SJSA1 (cell line): ENCODE results near the gene ZNF445. TPM values are rescaled to one million over a fixed set of nuclear protein-coding genes. Genes with fewer than 3 reads are reported as not detected.
"Not testable (repeated sequence)": the region's sequence is repeated elsewhere in the genome, so short reads cannot be mapped to it uniquely, and the experiment has no call there.

Experiments used
- DNase-seq, 2 experiments: peaks; one replicate each; pipeline ENCODE4 v3.0.0-alpha.2; 2015 to 2020; ENCODE audit warnings: low spot score in 2 of 2, low read depth in 1 of 2
- H3K27ac ChIP-seq: fragments of 250-450 bp; sonication (Bioruptor Pico); 2 replicates; pipeline ENCODE4 v1.5.1; 2020; ENCODE audit warnings: mild to moderate bottlenecking, moderate library complexity
- H3K27me3 ChIP-seq: fragments of 250-450 bp; sonication (Bioruptor Pico); replicated peaks from 2 replicates; pipeline ENCODE4 v1.5.1; 2020; ENCODE audit warnings: mild to moderate bottlenecking, moderate library complexity
- H3K36me3 ChIP-seq: fragments of 250-450 bp; sonication (Bioruptor Pico); 2 replicates; pipeline ENCODE4 v1.5.1; 2020; ENCODE audit warnings: mild to moderate bottlenecking
- H3K4me1 ChIP-seq: fragments of 250-450 bp; sonication (Bioruptor Pico); replicated peaks from 2 replicates; pipeline ENCODE4 v1.6.1; 2021; ENCODE audit warnings: mild to moderate bottlenecking
- H3K4me3 ChIP-seq: fragments of 250-450 bp; sonication (Bioruptor Pico); 2 replicates; pipeline ENCODE4 v1.5.1; 2020; ENCODE audit warnings: mild to moderate bottlenecking
- H3K9me3 ChIP-seq: fragments of 250-450 bp; sonication (Bioruptor Pico); replicated peaks from 2 replicates; pipeline ENCODE4 v1.5.1; 2020; ENCODE audit warnings: mild to moderate bottlenecking
- total RNA-seq: library from RNA; depleted of rRNA; stranded (reverse); fragments of >200 nt; shearing (Covaris generic); gene quantifications from 2 replicates; pipeline ENCODE4 v1.2.3, GENCODE V29; 2014; rRNA removed

The ZNF445 gene
- 3.7 and 5.8 TPM in 2 replicates for total RNA-seq

DNA sequence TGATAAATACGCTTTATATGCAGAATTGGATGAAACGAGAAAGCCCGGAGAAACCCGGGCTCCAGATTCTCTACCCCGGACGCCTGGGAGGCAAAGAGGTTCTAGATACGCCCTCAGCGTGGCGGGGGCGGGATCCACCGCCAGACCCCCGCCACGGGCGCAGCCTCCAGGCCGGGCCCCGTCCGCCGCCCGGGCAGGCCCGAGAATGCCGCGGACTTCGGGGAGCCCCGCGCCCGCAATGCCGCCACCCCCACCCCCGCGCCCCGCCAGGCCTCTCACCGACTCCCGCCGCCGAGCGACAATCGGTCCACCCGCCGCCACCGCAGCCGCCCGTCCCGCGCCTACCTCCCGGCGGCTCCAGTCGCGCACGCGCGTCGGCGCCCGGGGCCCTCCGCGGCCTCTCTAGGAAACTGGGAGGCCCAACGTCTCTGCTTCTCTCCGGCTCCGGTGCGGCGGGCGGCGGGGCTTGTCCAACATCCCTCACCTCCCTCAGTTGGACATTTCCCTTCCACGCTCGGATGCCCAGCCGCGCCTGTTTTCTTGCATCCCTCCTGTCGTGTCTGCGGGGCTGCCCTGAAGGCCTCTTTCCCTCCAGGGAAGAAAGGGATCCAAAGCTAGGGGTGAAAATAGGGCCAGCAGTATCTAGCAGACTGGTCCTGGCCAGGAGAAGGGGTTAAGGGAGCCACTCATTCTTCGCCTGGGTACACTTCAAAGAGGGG is at the start of gene ZNF445:
TSS of gene ZNF445 (minus strand) at position 359 of the 719 bp plus-strand sequence. CDS start 22,121 bp downstream, outside the sequence.
- peak; percentile 64 to 73 for DNase-seq
- H3K36me3 ChIP-seq: no peaks in the 10 kb centered on the region
- H3K27ac ChIP-seq: peak within 1 kb of the TSS; percentile 43

DNA sequence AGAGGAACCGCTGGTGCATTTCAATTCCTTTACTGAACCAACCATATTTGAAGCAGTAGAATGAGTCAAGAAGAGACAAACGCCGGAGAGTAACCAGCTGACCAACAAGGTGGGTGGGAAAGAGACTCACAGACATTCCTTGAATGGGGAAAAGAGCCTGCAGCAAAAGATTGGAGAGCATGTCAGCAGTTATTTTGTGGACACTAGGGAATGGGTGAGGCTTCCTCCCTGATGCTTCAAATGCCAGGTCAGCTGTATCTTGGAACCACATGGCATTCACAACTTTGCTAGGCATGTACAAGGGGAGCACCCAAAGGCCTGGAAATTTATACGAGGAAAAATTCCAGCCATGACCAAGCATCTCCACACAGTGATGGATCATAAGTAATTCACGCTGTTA is 47.6 kb upstream of the ZNF445 start:
- DNase-seq: no peak
- Histone ChIP-seq H3K4me1 (0 out of 2 replicates have a peak, but pooled peaks cover 3% of the 10 kb centered on the region), H3K27me3 (no peaks in the 10 kb centered on the region), H3K4me3 (no peak overlapping the region), H3K36me3 (no peaks in the 10 kb centered on the region), H3K27ac (no peak overlapping the region), H3K9me3 (no peaks in the 10 kb centered on the region)

More for the DNA sequence above, at the start of gene ZNF445:
- Histone ChIP-seq H3K4me1 (peaks cover 10% of the 10 kb centered on the region), H3K27me3 (no peaks in the 10 kb centered on the region), H3K9me3 (no peaks in the 10 kb centered on the region), H3K4me3 (peak within 1 kb of the TSS; percentile 59)

DNA sequence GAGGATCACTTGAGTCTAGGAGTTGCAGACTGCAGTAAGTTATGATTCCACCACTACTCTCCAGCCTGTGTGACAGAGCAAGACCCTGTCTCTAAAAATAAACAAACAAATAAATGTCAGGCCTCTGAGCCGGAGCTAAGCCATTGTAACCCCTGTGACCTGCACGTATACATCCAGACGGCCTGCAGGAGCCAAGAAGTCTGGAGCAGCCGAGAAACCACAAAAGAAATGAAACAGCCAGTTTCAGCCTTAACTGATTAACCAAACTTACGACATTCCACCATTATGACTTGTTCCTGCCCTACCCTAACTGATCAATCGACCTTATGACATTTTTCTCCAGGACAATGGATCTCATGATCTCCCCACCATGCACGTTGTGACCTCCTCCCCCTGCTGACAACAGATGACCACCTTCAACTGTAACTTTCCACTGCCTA is 45.0 kb upstream of the ZNF445 start:
- DNase-seq: no peak
- H3K36me3 ChIP-seq: no peaks in the 10 kb centered on the region
- no peak overlapping the region for H3K4me3 ChIP-seq
- H3K4me1 ChIP-seq: 0 out of 2 replicates have a peak, but pooled peaks cover 3% of the 10 kb centered on the region
- H3K9me3 ChIP-seq: no peaks in the 10 kb centered on the region
- no peak overlapping the region for H3K27ac ChIP-seq
- H3K27me3 ChIP-seq: no peaks in the 10 kb centered on the region

DNA sequence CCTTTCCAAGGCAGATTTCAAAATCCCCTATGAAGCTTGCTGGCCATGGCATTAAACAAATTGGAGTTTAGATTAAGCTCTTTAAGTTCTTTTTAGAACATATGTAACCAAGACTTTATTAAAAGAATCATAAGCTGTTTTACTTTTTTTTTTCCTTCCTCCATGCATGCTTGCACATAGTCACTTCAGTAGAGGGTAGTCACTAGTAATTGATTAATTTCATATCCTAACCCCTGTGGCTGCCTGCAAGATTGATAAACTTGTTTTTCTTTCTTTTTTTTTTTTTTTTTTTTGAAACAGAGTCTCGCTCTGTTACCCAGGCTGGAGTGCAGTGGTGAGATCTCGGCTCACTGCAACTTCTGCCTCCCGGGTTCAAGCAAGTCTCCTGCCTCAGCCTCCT is 44.3 kb upstream of the ZNF445 start:
- no peak for DNase-seq
- Histone ChIP-seq H3K4me1 (0 out of 2 replicates have a peak, but pooled peaks cover 3% of the 10 kb centered on the region), H3K27me3 (no peaks in the 10 kb centered on the region), H3K4me3 (no peak overlapping the region), H3K27ac (no peak overlapping the region), H3K36me3 (no peaks in the 10 kb centered on the region), H3K9me3 (no peaks in the 10 kb centered on the region)

DNA sequence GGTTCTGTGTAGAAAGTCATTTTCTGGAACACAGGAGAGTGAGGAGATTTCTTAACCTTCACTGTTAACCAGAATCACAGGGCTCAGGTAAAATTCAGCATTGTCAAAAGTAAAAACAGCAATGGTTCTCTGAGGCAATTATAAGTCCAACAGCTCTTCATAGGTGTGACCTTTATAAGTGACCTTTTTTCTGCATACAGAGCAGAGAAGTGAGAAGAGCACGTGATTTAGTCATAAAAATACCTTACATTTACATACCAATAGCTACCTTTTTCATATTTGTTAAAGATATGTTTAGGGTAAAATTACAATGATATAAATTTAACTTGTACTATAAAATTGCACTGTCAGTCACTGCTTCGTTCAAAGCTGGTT is 41.3 kb upstream of the ZNF445 start:
- no peaks in the 10 kb centered on the region for H3K36me3 ChIP-seq
- H3K4me3 ChIP-seq: no peak overlapping the region
- H3K27me3 ChIP-seq: no peaks in the 10 kb centered on the region
- H3K4me1 ChIP-seq: 0 out of 2 replicates have a peak, but pooled peaks cover 3% of the 10 kb centered on the region
- no peak for DNase-seq
- H3K9me3 ChIP-seq: no peaks in the 10 kb centered on the region
- H3K27ac ChIP-seq: no peak overlapping the region

DNA sequence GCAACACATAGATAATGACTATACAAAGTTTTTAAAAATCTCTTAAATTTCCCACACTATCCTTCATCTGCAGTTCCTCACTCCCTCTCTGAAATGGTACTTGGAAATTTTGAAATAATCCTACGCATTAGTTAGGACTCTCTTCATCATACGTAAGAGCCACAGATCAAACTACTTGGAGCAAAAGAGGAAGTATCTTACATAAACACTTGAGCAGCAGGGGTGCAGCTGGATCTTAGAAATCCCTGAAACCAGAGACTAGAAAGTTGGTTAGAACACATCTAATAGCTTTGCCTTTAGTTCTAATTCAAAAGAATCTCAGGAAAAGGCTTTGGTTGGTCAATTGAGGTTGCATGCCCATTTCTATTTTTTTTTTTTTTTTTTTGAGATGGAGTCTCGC is 38.8 kb upstream of the ZNF445 start:
- Histone ChIP-seq H3K4me1 (peaks cover 6% of the 10 kb centered on the region), H3K36me3 (no peaks in the 10 kb centered on the region), H3K27ac (no peak overlapping the region), H3K9me3 (no peaks in the 10 kb centered on the region), H3K27me3 (no peaks in the 10 kb centered on the region), H3K4me3 (no peak overlapping the region)
- DNase-seq: no peak

DNA sequence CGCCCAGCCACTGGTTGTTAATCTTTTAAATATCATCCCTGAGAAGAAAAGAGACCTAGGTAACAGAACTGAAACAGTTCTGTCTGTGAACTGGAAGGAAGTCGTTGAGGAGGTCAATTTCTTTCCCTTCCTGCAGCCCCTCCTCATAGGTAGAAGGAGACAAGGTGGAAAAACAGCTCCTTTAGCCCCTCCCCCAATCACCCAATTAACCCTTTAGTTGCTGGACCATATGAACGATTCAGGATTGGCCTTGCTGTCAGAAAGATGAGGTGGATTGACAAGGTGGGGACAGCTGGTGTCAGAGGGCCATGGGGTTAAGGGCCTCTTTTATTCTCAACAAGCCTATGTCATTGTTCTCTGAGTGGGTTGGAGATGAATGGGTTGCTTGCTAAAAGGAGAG is 36.0 kb upstream of the ZNF445 start:
- DNase-seq: no peak
- Histone ChIP-seq H3K36me3 (no peaks in the 10 kb centered on the region; the same call in 1 of the 2 replicates), H3K4me1 (peaks cover 8% of the 10 kb centered on the region), H3K27me3 (no peaks in the 10 kb centered on the region), H3K9me3 (no peaks in the 10 kb centered on the region), H3K27ac (no peak overlapping the region), H3K4me3 (no peak overlapping the region)

DNA sequence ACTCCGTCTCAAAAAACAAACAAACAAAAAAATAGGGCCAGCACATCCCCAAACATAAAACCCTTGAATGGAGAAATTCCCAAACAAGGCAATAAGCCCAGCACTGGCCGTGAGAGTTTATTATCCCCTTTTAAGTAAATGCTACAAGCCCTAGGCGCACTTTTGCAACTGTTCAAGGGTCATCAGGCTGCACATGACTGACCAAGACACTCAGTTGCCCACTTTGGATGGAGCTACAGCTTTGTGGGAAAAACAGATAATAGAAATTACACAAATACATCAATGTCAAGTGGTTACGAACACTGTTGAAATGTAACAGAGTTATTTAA is 33.7 kb upstream of the ZNF445 start:
- Histone ChIP-seq H3K27me3 (no peaks in the 10 kb centered on the region), H3K36me3 (no peaks in the 10 kb centered on the region; the same call in 1 of the 2 replicates), H3K27ac (0 out of 2 replicates have a peak overlapping the region, but pooled peaks have one; percentile 49), H3K9me3 (no peaks in the 10 kb centered on the region), H3K4me1 (peaks cover 8% of the 10 kb centered on the region), H3K4me3 (peak overlapping the region; percentile 87)
- no peak for DNase-seq

DNA sequence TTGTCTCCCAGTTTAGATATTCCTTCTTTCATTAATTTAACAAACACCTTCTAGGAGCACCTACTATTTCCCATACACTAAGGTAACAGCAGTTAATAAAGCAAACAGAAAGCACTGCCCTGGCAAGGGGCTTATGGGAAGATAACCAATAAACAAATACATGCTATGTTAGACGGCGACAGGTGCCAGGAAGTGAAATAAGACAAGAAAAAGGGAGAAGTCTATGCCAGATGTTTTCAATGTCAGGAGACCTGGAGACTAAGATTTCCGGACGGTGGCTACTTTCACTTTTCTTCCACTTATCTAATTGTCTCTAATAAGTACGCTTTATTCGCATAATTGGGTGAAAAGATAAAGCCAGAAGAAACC is 32.5 kb upstream of the ZNF445 start:
- Histone ChIP-seq H3K36me3 (no peaks in the 10 kb centered on the region; the same call in 1 of the 2 replicates), H3K9me3 (no peaks in the 10 kb centered on the region)

DNA sequence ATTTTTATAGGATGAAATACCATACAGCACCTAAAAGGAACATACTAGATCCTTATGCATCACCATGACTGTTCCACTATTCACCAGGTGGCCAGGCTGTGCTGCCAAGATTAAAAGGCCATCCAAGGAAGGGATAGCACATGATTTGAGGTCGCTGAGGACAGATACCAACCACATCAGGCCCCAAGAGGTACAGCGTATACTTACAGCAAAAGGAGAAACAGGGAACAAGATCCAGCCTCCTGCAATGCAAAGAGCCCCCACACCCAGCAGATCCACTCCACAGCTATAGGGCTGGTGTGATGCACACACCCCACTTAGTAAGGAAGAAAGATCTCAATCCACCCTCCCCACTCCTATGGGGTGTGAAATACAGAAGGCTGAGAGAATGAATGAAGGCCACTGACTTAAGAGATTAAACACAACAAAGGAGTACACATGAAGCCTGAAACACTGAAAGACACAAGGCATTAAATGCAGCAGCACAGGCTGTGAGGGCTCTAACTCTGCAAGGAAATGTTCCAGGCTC is 32.0 kb upstream of the ZNF445 start:
- Histone ChIP-seq H3K27ac (no peak overlapping the region), H3K4me3 (peak overlapping the region; percentile 87), H3K4me1 (peaks cover 8% of the 10 kb centered on the region), H3K9me3 (no peaks in the 10 kb centered on the region), H3K36me3 (no peaks in the 10 kb centered on the region; the same call in 1 of the 2 replicates), H3K27me3 (no peaks in the 10 kb centered on the region)
- no peak for DNase-seq

More for the DNA sequence above, 32.5 kb upstream of the ZNF445 start:
- Histone ChIP-seq H3K27me3 (no peaks in the 10 kb centered on the region), H3K27ac (0 out of 2 replicates have a peak overlapping the region, but pooled peaks have one; percentile 35), H3K4me3 (peak overlapping the region; percentile 87), H3K4me1 (peaks cover 8% of the 10 kb centered on the region)
- no peak for DNase-seq

DNA sequence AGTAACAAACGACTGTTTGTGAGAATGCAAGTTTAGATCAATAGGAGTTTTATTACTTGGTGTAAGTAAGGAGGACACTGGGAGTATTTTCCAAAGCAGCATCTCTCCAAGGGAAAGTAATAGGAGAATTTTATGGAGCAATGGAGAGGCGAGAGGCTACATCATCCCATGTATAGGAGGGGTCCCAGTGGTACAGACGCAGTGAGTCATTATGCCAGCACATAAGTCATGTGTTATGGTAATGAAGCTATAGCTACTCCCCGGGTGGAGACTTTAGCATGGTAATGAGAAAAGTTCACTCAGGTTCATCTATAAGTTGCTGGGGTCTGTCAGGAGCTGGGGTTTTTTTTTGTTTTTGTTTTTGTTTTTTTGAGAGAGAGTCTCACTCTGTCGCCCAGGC is 29.5 kb upstream of the ZNF445 start:
- Histone ChIP-seq H3K27me3 (no peaks in the 10 kb centered on the region), H3K36me3 (no peaks in the 10 kb centered on the region; the same call in none of the 2 replicates), H3K9me3 (no peaks in the 10 kb centered on the region), H3K4me1 (peaks cover 8% of the 10 kb centered on the region), H3K27ac (no peak overlapping the region), H3K4me3 (no peak overlapping the region)
- DNase-seq: no peak

DNA sequence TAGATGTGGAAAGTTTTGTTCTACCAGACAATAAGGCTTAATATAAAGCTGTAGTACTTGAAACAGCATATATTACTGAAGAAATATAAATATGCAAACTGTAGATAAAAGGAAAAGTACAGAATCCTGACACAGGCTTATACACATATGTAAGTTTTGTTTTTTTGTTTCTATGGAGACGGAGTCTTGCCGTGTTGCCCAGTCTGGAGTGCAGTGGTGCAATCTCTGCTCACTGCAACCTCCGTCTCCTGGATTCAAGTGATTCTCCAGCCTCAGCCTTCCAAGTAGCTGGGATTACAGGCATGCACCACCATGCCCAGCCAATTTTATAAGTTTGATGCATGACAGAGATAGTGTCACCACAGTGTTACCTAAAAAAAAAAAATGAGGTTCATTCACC is 29.1 kb upstream of the ZNF445 start:
- peaks cover 6% of the 10 kb centered on the region for H3K4me1 ChIP-seq
- H3K27ac ChIP-seq: no peak overlapping the region
- H3K9me3 ChIP-seq: no peaks in the 10 kb centered on the region; the same call in 1 of the 2 replicates

DNA sequence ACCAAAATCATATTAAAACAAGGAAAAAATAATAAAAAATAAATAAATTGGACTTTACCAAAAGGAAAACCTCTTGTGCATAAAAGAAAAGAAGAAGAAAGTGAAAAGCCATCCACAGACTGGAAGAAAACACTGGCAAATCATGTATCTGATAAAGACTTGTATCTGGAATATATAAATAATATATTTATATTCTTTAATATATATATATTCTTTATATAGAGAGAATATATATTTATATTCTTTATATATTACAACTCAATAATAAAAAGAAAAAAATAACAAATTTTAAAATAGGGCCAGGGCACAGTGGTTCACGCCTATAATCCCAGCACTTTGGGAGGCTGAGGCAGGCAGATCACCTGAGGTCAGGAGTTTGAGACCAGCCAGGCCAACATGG is 27.1 kb upstream of the ZNF445 start:
- no peak overlapping the region for H3K27ac ChIP-seq
- peaks cover 15% of the 10 kb centered on the region for H3K36me3 ChIP-seq
- peaks cover 8% of the 10 kb centered on the region; the same call in 1 of the 2 replicates for H3K9me3 ChIP-seq
- H3K27me3 ChIP-seq: no peaks in the 10 kb centered on the region
- no peaks in the 10 kb centered on the region for H3K4me1 ChIP-seq
- H3K4me3 ChIP-seq: no peak overlapping the region
- DNase-seq: no peak

More for the DNA sequence above, 29.1 kb upstream of the ZNF445 start:
- H3K4me3 ChIP-seq: no peak overlapping the region
- DNase-seq: no peak
- no peaks in the 10 kb centered on the region for H3K27me3 ChIP-seq
- peaks cover under 1% of the 10 kb centered on the region for H3K36me3 ChIP-seq

DNA sequence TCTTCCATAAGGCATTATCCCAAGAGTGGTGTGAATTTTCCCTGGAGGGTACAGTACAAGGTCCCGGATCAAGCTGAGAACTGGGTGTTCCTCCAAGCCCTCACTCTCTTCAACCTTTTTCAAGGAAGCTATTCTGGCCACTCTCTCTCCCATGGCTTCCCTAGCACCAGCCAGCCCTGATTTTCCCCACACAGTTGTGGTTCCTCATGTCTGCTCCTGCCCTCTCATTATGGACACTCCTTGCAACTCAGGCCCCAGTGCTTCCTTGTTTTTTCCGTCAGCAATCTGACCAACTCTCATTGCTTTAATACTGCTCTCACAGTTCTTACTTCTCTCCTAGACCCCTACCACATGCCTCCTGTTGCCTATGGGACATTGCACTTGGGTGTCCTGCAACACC is 25.7 kb upstream of the ZNF445 start:
- H3K36me3 ChIP-seq: peaks cover 21% of the 10 kb centered on the region
- DNase-seq, H3K4me3 ChIP-seq, H3K27ac ChIP-seq, H3K4me1 ChIP-seq, H3K27me3 ChIP-seq: not testable (repeated sequence)
- peaks cover 14% of the 10 kb centered on the region; the same call in 1 of the 2 replicates for H3K9me3 ChIP-seq
